Measurements from ENCODE around the gene MRPL34.

Gene MRPL34

GRCh38 chr19:17340302-17340870 lies 34.7 kb downstream of the MRPL34 start:
- DNase-seq (ENCODE audit: low read depth in 3 of 3, low spot score in 1 of 3): no peak

DNA sequence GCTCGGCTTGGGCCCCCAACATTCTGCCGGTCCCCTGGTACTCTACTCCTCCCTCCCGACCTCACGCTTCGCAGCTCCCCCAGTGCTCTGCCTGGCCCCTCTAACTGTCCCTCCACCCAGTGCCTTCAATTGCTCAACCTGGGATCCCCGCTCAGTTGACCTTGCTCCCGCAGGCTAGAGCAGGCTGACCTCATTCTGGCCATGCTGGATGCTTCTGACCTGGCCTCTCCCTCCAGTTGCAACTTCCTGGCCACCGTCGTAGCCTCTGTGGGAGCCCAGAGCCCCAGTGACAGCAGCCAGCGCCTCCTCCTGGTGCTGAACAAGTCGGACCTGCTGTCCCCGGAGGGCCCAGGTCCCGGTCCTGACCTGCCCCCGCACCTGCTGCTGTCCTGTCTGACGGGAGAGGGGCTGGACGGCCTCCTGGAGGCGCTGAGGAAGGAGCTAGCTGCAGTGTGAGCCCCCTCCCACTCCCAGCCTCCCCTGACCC lies 35.2 kb downstream of the MRPL34 start:
- no peak for DNase-seq (ENCODE audit: low read depth in 3 of 3, low spot score in 1 of 3)

GRCh38 chr19:17341386-17341785 lies 35.7 kb downstream of the MRPL34 start:
- no peak for DNase-seq (ENCODE audit: low read depth in 3 of 3, low spot score in 1 of 3)

DNA sequence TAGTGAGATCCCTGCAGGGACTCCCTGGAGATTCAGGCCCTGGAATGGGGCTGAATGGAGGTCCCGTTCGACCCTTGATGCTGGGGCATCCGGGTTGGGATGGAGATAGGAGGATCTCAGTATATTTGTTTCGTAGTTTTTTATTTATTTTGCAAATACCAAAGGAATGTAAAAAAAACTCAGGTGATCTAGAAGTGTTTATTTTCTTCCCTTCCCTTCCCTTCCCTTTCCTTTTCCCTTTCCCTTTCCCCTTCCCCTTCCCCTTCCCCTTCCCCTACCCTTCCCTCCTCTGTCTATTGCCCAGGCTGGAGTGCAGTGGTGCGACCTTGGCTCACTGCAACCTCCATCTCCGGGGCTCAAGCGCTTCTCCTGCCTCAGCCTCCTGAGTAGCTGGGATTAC lies 36.2 kb downstream of the MRPL34 start:
- no peak for DNase-seq (ENCODE audit: low read depth in 3 of 3, low spot score in 1 of 3)

GRCh38 chr19:17346109-17346671 lies 40.5 kb downstream of the MRPL34 start:
- peak in 2 of 3 donors; percentile 59 to 79 for DNase-seq (ENCODE audit: low read depth in 3 of 3, low spot score in 1 of 3)

DNA sequence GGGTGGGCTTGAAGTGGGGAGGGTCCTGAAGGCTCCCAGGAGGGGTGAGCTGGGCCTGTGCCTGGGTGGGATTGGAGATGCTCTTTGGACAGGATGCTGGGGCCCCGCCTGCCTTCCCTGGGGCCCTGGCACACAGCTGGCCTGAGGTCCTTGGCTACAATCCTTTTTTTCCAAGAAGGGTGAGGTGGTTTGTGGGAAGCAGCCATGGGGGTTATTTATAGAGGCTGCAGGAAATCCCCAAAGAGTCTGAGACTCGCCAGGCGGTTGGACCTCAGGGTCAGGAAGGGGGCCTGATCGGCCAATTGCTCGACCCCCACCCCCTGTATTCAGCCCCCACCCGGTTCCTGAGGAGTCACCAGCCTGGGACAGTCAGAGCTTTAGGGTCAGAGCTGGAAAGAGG lies 41.7 kb downstream of the MRPL34 start:
- no peak for DNase-seq (ENCODE audit: low read depth in 3 of 3, low spot score in 1 of 3)

GRCh38 chr19:17347877-17348276 lies 42.2 kb downstream of the MRPL34 start:
- no peak for DNase-seq (ENCODE audit: low read depth in 3 of 3, low spot score in 1 of 3)

GRCh38 chr19:17348700-17349099 lies 43.0 kb downstream of the MRPL34 start:
- DNase-seq (ENCODE audit: low read depth in 3 of 3, low spot score in 1 of 3): no peak

- no peak for DNase-seq (ENCODE audit: low read depth in 3 of 3, low spot score in 1 of 3)
Observed at GRCh38 chr19:17351815-17352435, 46.3 kb downstream of the MRPL34 start.

DNA sequence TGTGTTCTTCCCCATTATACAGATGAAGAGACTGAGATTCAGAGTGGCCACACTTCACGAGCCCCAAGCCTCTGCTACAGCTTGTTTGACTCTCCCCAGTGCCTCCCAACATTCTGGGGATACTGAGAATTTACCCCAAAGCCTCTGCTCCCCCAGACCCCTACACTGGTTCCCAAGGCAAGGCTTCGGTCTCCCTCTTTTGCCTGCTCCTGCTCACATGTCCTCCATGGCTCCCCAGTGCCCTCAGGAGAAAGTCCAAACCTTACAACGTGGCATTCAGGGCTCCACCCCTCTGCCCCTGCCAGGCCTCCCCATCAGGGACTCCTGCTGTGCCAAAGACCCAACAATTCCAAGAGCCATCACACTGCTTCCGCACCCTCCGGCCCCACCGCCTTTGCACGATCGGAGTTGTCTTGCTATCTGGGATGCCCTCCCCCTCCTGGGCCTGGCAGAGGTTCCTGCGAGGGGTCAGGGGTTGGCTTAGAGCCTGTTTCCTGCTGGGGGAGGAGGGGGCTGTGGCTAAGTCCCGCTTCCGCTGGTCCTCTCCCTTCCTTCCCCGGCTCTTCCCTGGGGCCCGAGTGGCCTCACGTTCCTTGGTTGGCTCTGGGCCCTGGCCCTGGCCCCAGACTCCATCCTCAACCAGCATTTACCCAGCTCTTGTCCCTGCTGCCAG lies 47.1 kb downstream of the MRPL34 start:
- DNase-seq (ENCODE audit: low read depth in 3 of 3, low spot score in 1 of 3): no peak

- DNase-seq (ENCODE audit: low read depth in 3 of 3, low spot score in 1 of 3): no peak
Observed at GRCh38 chr19:17353386-17353785, 47.7 kb downstream of the MRPL34 start.
